GM12892 (cell line): ENCODE measurements around the gene PRICKLE1.

Experiments
- POLR2A ChIP-seq: IDR thresholded peaks from 2 replicates; pipeline ENCODE4 v1.6.1; 2011; ENCODE audit warnings: low read depth, low read length, control low read depth
- POLR2AphosphoS5 ChIP-seq: IDR thresholded peaks from 2 replicates; pipeline ENCODE4 v1.6.1; 2011; ENCODE audit warnings: low read depth, low read length, control low read depth

- TF ChIP-seq POLR2A (no peak), POLR2AphosphoS5 (no peak)
Measured at GRCh38 chr12:42560977-42561376, 28.6 kb downstream of the PRICKLE1 start.
